HepG2 (cell line): ENCODE results near the gene EHBP1. TPM values are rescaled to one million over a fixed set of nuclear protein-coding genes. Genes with fewer than 3 reads are reported as not detected.
A peak's percentile ranks its signal among the peaks of the same experiment; 100 is the strongest.

Experiments
- ATAC-seq: fragments of 200-7000 bp; cut with Tn5 transposase; 3 replicates; pipeline ENCODE4 v1.9.1; 2020; ENCODE audit warnings: mild to moderate bottlenecking, moderate library complexity
- BruUV-seq: library from RNA; stranded (reverse); fragments of 400-500 nt; replicated peaks from 2 replicates; lab custom pipeline; 2021; lab: Mats Ljungman, UMichigan
- CTCF ChIA-PET: fragments of 300-600 bp; formaldehyde crosslinking; extraction: SDS; loops from one replicate; lab custom pipeline; 2021; ENCODE audit warnings: low total read pairs, inconsistent platforms, low intra/inter-chr PET ratio; lab: Yijun Ruan, JAX
- POLR2A ChIA-PET: fragments of 350-600 bp; sonication (Branson Sonifier 250); formaldehyde crosslinking; loops from one replicate; lab custom pipeline; 2020; ENCODE audit warnings: antibody characterized with exemption, inconsistent platforms; lab: Yijun Ruan, JAX
- DNase-seq: peaks from one replicate; pipeline ENCODE4 v3.0.0-alpha.2; 2015; ENCODE audit warnings: low spot score
- FAIRE-seq: peaks from 3 replicates; lab custom pipeline; 2011; peaks lifted over from hg19 to GRCh38; lab: Jason Lieb, UNC
- H2AFZ ChIP-seq: one replicate; pipeline ENCODE4 v1.6.1; 2011; ENCODE audit warnings: low read length, inconsistent platforms
- H3K27ac ChIP-seq: fragments of 300-600 bp; 3 replicates; pipeline ENCODE4 v1.8.0; 2011; ENCODE audit warnings: mixed run types, mild to moderate bottlenecking, mixed read lengths, low read length, inconsistent platforms; ENCODE audit not compliant: insufficient read depth; ENCODE audit errors: extremely low read length
- H3K27me3 ChIP-seq, 2 experiments: fragments of 200-600 bp in 1 of 2; 2 replicates in 1 of 2; 3 replicates in 1 of 2; pipeline versions ENCODE4 v1.6.0 to v1.8.0; 2011; ENCODE audit warnings: low read length in 2 of 2, mild to moderate bottlenecking in 2 of 2, moderate library complexity in 2 of 2, inconsistent platforms in 1 of 2; ENCODE audit not compliant: insufficient read depth in 2 of 2, control insufficient read depth in 1 of 2
- H3K36me3 ChIP-seq, 2 experiments: fragments of 200-600 bp in 1 of 2; replicated peaks in 1 of 2; 2 replicates in 1 of 2; 3 replicates in 1 of 2; pipeline versions ENCODE4 v1.5.1 to v1.8.0; 2011; ENCODE audit warnings: low read length in 2 of 2, inconsistent platforms in 1 of 2; ENCODE audit not compliant: insufficient read depth in 2 of 2, control insufficient read depth in 1 of 2
- H3K4me1 ChIP-seq: 2 replicates; pipeline ENCODE4 v1.5.1; 2012; ENCODE audit warnings: low read length, inconsistent platforms; ENCODE audit not compliant: insufficient read depth
- H3K4me2 ChIP-seq: 2 replicates; pipeline ENCODE4 v1.6.0; 2011; ENCODE audit warnings: low read depth, low read length, inconsistent platforms
- H3K4me3 ChIP-seq, 3 experiments: fragments of 200-600 bp in 1 of 3; sonication (generic), shearing (Covaris generic) in 1 of 3; replicated peaks in 1 of 3; 2 replicates each; pipeline ENCODE4 v1.5.1; 2011 to 2016; ENCODE audit warnings: low read length in 3 of 3, inconsistent platforms in 2 of 3, low read depth in 2 of 3, mild to moderate bottlenecking in 2 of 3, control low read depth in 1 of 3, mixed read lengths in 1 of 3; ENCODE audit not compliant: insufficient read depth in 1 of 3
- H3K79me2 ChIP-seq: one replicate; pipeline ENCODE4 v1.6.1; 2011; ENCODE audit warnings: low read length, inconsistent platforms; ENCODE audit not compliant: insufficient read depth
- H3K9ac ChIP-seq: 2 replicates; pipeline ENCODE4 v1.6.0; 2011; ENCODE audit warnings: mild to moderate bottlenecking, low read depth, low read length, inconsistent platforms; ENCODE audit not compliant: insufficient read depth
- H3K9me3 ChIP-seq: 2 replicates; pipeline ENCODE4 v1.5.1; 2012; ENCODE audit warnings: mild to moderate bottlenecking, low read length
- H4K20me1 ChIP-seq: 2 replicates; pipeline ENCODE4 v1.6.0; 2011; ENCODE audit warnings: inconsistent platforms, mild to moderate bottlenecking, low read length, moderate library complexity; ENCODE audit not compliant: insufficient read depth
- ARNT ChIP-seq: fragments of 450-650 bp; IDR thresholded peaks from 2 replicates; pipeline ENCODE4 v1.6.1; 2017
- MAFF ChIP-seq: IDR thresholded peaks from 2 replicates; pipeline ENCODE4 v1.6.1; 2011; ENCODE audit warnings: low read depth, low read length, improper control_type of control experiment
- MAFK ChIP-seq, 2 experiments: IDR thresholded peaks in 1 of 2; conservative IDR thresholded peaks in 1 of 2; 2 replicates each; pipeline ENCODE4 v1.6.1; 2011; ENCODE audit warnings: improper control_type of control experiment in 2 of 2, low read length in 2 of 2
- SRSF4 ChIP-seq: fragments of 200-400 bp; formaldehyde crosslinking; IDR thresholded peaks from one replicate; pipeline ENCODE4 v1.6.1; 2018; ENCODE audit warnings: mild to moderate bottlenecking, low read depth, low read length, moderate library complexity; ENCODE audit not compliant: poor library complexity, severe bottlenecking
- ZBTB20 ChIP-seq: sonication (generic); formaldehyde crosslinking; IDR thresholded peaks from 2 replicates; pipeline ENCODE4 v1.8.1; 2023; ENCODE audit warnings: missing genetic modification reagents, low read depth, mild to moderate bottlenecking, borderline replicate concordance
- ZNF564 ChIP-seq: sonication (generic); formaldehyde crosslinking; IDR thresholded peaks from 2 replicates; pipeline ENCODE4 v1.8.1; 2023; ENCODE audit warnings: mild to moderate bottlenecking, missing genetic modification reagents
- WGBS: methylation state at CpG from one replicate; pipeline ENCODE4 v1.1.6; 2017; ENCODE audit warnings: low lambda C conversion rate; 5-methylcytosine and 5-hydroxymethylcytosine counted together
- in situ Hi-C: cut with HindIII; loops from 2 replicates; pipeline ENCODE4 v1.10.0; 2017; ENCODE audit warnings: low pct_unique_long_range_greater_than_20kb; ENCODE audit not compliant: extremely low pct_ligation_motif_present
- intact Hi-C: fragments of 100-400 bp; cut with micrococcal nuclease; formaldehyde crosslinking; loops from one replicate; pipeline ENCODE4 v1.10.0; 2022; ENCODE audit not compliant: unreplicated experiment
- polyA plus RNA-seq, 8 experiments: library from polyadenylated mRNA; depleted of rRNA in 3 of 8; stranded (reverse) in 7 of 8; unstranded in 1 of 8; fragments of >200 nt; fragmentation: Illumina TruSeq in 4 of 8; extraction: Trizol in 4 of 8; gene quantifications; 2 replicates each; pipeline versions ENCODE4 v1.2.1 to v1.2.3, GENCODE V29; 2011 to 2016; ENCODE audit warnings: low read depth in 4 of 8, missing spikeins in 1 of 8, mixed read lengths in 1 of 8; ENCODE audit not compliant: insufficient read depth in 1 of 8
- total RNA-seq, 5 experiments: library from RNA; depleted of rRNA; stranded (reverse); fragments of >200 nt; fragmentation: Illumina TruSeq; extraction: Trizol; gene quantifications; 2 replicates each; pipeline ENCODE4 v1.2.3, GENCODE V29; 2016; ENCODE audit warnings: low read depth in 1 of 5
- TF ChIP-seq, protein P1 (sequence below): sonication (generic); formaldehyde crosslinking; IDR thresholded peaks from 2 replicates; pipeline ENCODE4 v1.4.0; 2020; ENCODE audit warnings: missing genetic modification reagents
- TF ChIP-seq, protein P2 (sequence below): sonication (generic); formaldehyde crosslinking; conservative IDR thresholded peaks from 2 replicates; pipeline ENCODE4 v1.5.0; 2020; ENCODE audit warnings: missing genetic modification reagents
- TF ChIP-seq, protein P3 (sequence below): sonication (generic); formaldehyde crosslinking; IDR thresholded peaks from 2 replicates; pipeline ENCODE4 v1.8.0; 2023; ENCODE audit warnings: mild to moderate bottlenecking, missing genetic modification reagents
- TF ChIP-seq, protein P4 (sequence below): sonication (generic); formaldehyde crosslinking; IDR thresholded peaks from 2 replicates; pipeline ENCODE4 v1.4.0; 2020; ENCODE audit warnings: missing genetic modification reagents, borderline replicate concordance

EHBP1 gene
- total and polyA plus RNA-seq, 2 of the 13 experiments (the other 11 are each of a cell fraction or from before 2014, with no cell fraction given) = 93.5 to 146 TPM

DNA sequence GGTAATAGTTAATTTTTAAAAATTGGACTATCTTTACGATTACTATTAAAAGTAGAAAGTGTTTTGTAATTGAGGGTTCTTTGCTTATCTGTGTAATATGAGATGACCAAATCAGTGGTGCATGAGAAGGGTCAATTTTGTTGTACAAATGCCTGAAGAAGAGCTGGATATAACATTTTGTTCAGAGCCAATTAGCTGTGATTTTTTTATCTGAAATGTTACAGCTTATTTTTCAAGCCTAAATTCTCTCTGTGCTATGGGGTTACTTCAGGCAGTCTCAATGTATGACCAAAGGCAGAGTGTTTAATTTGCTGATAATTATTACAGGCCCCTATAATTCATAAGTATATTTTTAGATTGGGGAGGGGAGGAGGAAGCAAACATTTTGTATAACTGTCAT lies 386.9 kb downstream of the EHBP1 start (continued):
- TF ChIP-seq, protein P1, sequence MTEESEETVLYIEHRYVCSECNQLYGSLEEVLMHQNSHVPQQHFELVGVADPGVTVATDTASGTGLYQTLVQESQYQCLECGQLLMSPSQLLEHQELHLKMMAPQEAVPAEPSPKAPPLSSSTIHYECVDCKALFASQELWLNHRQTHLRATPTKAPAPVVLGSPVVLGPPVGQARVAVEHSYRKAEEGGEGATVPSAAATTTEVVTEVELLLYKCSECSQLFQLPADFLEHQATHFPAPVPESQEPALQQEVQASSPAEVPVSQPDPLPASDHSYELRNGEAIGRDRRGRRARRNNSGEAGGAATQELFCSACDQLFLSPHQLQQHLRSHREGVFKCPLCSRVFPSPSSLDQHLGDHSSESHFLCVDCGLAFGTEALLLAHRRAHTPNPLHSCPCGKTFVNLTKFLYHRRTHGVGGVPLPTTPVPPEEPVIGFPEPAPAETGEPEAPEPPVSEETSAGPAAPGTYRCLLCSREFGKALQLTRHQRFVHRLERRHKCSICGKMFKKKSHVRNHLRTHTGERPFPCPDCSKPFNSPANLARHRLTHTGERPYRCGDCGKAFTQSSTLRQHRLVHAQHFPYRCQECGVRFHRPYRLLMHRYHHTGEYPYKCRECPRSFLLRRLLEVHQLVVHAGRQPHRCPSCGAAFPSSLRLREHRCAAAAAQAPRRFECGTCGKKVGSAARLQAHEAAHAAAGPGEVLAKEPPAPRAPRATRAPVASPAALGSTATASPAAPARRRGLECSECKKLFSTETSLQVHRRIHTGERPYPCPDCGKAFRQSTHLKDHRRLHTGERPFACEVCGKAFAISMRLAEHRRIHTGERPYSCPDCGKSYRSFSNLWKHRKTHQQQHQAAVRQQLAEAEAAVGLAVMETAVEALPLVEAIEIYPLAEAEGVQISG (CRISPR knock-in tag) = no peak

DNA sequence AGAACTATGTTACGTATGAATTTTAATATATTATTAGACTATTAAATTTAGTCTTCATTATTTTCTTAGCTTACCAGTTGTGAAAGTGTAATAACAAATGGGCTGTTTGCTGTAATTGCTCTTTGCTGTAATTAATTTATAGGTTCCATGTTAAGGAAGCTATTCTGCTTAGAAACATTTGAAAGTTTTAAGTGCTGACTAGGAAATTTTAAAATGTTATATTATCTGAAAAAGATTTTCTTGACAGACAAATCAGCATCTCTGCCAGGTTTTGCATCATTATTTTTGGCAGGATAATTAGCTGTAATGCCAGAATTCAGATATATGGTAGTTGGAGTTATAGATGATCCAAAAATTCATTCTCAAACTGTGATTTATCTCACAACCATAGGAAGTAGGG lies 387.3 kb downstream of the EHBP1 start:
- Histone ChIP-seq H3K9ac (no peak overlapping the region), H3K27ac (no peak overlapping the region), H4K20me1 (no peaks in the 10 kb centered on the region), H3K79me2 (no peaks in the 10 kb centered on the region), H3K4me1 (peaks cover 4% of the 10 kb centered on the region; the same call in 1 of the 2 replicates), H3K36me3 (no peaks in the 10 kb centered on the region), H3K9me3 (no peaks in the 10 kb centered on the region)
- FAIRE-seq = no peak
- POLR2A ChIA-PET = no interaction called here
- ATAC-seq = no peak
- DNase-seq = no peak
- 0% methylated on average over 1 of the region's 1 CpG for WGBS
- CTCF ChIA-PET = no interaction called here
- BruUV-seq = no TSS peak
- TF ChIP-seq, protein P2, sequence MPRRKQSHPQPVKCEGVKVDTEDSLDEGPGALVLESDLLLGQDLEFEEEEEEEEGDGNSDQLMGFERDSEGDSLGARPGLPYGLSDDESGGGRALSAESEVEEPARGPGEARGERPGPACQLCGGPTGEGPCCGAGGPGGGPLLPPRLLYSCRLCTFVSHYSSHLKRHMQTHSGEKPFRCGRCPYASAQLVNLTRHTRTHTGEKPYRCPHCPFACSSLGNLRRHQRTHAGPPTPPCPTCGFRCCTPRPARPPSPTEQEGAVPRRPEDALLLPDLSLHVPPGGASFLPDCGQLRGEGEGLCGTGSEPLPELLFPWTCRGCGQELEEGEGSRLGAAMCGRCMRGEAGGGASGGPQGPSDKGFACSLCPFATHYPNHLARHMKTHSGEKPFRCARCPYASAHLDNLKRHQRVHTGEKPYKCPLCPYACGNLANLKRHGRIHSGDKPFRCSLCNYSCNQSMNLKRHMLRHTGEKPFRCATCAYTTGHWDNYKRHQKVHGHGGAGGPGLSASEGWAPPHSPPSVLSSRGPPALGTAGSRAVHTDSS (CRISPR knock-in tag) = no peak
- TF ChIP-seq ZNF564 (CRISPR knock-in tag) (no peak), ARNT (no peak), MAFF (peak; percentile 42; the same call in 1 of the 2 replicates), MAFK (conservative IDR thresholded peaks at IDR 0.05 in 1 of 2, IDR thresholded peaks at IDR 0.05 in 1 of 2; ENCODE audit: low read length in 2 of 2) (peak in 1 of 2 experiments; percentile 70; a peak in 3 of 4 replicates), SRSF4 (no peak), ZBTB20 (CRISPR knock-in tag) (no peak)
- TF ChIP-seq, protein P3, sequence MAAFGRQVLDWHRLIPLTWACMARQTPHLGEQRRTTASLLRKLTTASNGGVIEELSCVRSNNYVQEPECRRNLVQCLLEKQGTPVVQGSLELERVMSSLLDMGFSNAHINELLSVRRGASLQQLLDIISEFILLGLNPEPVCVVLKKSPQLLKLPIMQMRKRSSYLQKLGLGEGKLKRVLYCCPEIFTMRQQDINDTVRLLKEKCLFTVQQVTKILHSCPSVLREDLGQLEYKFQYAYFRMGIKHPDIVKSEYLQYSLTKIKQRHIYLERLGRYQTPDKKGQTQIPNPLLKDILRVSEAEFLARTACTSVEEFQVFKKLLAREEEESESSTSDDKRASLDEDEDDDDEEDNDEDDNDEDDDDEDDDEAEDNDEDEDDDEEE (CRISPR knock-in tag) = no peak
- TF ChIP-seq, protein P4, sequence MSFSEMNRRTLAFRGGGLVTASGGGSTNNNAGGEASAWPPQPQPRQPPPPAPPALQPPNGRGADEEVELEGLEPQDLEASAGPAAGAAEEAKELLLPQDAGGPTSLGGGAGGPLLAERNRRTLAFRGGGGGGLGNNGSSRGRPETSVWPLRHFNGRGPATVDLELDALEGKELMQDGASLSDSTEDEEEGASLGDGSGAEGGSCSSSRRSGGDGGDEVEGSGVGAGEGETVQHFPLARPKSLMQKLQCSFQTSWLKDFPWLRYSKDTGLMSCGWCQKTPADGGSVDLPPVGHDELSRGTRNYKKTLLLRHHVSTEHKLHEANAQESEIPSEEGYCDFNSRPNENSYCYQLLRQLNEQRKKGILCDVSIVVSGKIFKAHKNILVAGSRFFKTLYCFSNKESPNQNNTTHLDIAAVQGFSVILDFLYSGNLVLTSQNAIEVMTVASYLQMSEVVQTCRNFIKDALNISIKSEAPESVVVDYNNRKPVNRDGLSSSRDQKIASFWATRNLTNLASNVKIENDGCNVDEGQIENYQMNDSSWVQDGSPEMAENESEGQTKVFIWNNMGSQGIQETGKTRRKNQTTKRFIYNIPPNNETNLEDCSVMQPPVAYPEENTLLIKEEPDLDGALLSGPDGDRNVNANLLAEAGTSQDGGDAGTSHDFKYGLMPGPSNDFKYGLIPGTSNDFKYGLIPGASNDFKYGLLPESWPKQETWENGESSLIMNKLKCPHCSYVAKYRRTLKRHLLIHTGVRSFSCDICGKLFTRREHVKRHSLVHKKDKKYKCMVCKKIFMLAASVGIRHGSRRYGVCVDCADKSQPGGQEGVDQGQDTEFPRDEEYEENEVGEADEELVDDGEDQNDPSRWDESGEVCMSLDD (CRISPR knock-in tag) = no peak
- TF ChIP-seq, all 625 proteins: peak for 2
- Histone ChIP-seq H2AFZ (no peak overlapping the region), H3K4me3 (no peak overlapping the region), H3K27me3 (no peaks in the 10 kb centered on the region; a peak in 1 of 5 replicates), H3K4me2 (no peak overlapping the region)
- in situ Hi-C loops = loop anchor here (25.0 kb wide), 1 partner anchor 194 kb away; no protein-coding TSS in a partner anchor
- intact Hi-C loops = no loop called here
